D341Med (cell line): Measurements from ENCODE around the gene GOLGA8S.
"Not testable (repeated sequence)": the region's sequence is repeated elsewhere in the genome, so short reads cannot be mapped to it uniquely, and the experiment has no call there.

ENCODE experiments used
- DNase-seq: peaks from one replicate; pipeline ENCODE4 v3.0.0; 2012; ENCODE audit warnings: low spot score

GOLGA8S gene

GRCh38 chr15:23399207-23399606, 44.7 kb downstream of the GOLGA8S start:
- not testable (repeated sequence) for DNase-seq

DNA sequence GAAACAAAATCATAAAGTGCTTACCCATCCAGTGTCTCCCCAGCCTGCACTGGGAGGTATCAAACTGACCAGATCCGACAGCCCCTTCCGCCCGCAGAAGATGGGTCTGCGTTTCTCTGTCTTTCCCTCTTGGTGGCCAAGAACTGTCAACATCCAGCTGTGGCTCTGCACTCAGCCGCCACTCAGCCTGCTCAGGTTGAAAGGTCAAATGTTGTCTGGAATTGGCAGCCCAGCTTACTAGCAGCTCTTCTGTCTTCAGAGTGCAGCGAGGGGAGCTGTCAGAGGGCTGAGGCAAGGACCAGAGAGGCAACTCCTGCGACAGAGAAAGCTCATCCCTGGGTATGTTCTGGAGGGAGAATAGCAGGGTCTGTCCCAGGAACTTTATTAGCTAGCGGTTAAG, 47.1 kb downstream of the GOLGA8S start:
- DNase-seq: no peak

GRCh38 chr15:23402140-23402539, 47.6 kb downstream of the GOLGA8S start:
- no peak for DNase-seq

DNA sequence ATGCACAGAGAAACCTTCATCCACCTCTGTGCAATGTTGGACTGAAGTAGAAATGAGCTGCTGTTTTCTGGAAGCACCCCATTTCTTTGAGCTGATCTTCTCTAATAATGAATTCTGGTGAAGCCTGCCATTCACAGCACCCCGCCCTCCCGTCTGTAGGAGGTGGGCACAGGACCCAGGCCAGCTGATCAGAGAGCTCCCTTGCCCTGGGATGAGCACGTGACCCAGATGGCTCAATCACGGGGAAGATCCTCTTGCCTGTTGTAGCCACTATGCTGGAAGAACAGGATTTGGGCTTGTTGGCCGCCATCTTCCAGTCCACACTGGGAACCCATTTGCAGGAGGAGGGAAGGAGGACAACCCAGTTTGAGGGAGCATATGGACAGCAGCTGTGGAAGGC, 48.0 kb downstream of the GOLGA8S start:
- DNase-seq: no peak

GRCh38 chr15:23403550-23403949, 49.0 kb downstream of the GOLGA8S start:
- DNase-seq: no peak

- DNase-seq: no peak
These were observed 57.3 kb downstream of the GOLGA8S start for GRCh38 chr15:23411841-23412240.

GRCh38 chr15:23412881-23413600, 58.5 kb downstream of the GOLGA8S start:
- not testable (repeated sequence) for DNase-seq
